Measurements from ENCODE around the gene PAX5.

The PAX5 gene

DNA sequence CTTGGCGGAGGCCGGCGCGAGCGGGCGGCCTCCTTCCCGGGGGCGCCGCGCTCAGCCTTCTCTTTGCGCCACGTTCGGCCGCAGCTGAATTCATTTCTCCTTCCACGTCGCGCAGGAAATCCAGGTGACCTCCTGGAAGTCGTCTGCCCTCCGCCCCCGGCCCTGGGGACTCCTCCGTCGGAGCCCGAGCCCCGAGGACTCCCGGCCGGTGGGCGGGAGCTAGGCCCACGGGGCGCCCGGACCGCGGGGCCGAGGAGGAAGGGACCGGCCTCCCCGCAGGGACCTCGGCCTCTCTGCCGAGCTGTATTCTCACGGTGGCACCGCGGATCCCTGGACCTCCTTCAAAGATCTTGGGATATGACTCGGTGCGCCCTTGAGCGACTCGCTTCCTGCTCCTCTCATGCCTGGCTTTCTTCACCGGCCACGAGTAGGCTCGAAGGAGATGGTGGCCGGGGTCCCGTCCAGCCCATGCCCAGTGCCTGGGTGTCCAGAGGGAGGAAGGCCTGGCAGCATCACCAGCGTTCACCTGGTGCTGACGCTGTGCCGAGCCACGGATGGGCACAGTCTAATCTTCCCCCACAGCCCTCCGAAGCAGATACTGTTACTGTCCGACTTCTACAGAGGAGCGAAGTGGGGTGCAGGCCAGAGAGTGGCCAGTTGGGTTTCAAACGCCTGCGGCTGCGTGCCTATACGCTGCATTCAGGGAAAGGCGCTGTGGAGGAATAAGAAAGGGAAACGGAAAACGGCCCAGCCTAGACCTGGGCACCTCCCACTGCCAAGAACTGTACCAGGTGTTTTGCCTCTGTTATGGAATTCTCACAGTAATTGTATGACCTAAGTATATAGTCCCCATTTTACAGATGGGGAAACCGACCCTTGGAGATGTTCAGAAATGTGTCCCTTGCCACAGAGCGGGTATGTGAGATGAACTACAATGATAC, 47.3 kb downstream of the PAX5 start:
- peaks cover 97% of the 10 kb centered on the region for H3K79me2 ChIP-seq (ENCODE audit: control insufficient read depth, low read length)
- no peak for TF ChIP-seq EZH2phosphoT487 (IDR thresholded peaks at IDR 0.05; ENCODE audit: borderline replicate concordance, low read length)
- TF ChIP-seq, protein P1, sequence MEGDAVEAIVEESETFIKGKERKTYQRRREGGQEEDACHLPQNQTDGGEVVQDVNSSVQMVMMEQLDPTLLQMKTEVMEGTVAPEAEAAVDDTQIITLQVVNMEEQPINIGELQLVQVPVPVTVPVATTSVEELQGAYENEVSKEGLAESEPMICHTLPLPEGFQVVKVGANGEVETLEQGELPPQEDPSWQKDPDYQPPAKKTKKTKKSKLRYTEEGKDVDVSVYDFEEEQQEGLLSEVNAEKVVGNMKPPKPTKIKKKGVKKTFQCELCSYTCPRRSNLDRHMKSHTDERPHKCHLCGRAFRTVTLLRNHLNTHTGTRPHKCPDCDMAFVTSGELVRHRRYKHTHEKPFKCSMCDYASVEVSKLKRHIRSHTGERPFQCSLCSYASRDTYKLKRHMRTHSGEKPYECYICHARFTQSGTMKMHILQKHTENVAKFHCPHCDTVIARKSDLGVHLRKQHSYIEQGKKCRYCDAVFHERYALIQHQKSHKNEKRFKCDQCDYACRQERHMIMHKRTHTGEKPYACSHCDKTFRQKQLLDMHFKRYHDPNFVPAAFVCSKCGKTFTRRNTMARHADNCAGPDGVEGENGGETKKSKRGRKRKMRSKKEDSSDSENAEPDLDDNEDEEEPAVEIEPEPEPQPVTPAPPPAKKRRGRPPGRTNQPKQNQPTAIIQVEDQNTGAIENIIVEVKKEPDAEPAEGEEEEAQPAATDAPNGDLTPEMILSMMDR (IDR thresholded peaks at IDR 0.05; ENCODE audit: low read depth, low read length, poor library complexity, severe bottlenecking), result no peak
- peaks cover 27% of the 10 kb centered on the region for H3K4me1 ChIP-seq (ENCODE audit: control insufficient read depth, low read length)
- H3K9me3 ChIP-seq (ENCODE audit: control insufficient read depth, insufficient read depth, low read length), result peaks cover 3% of the 10 kb centered on the region; the same call in 1 of the 2 replicates
- H3K4me3 ChIP-seq (ENCODE audit: low read length), result no peak overlapping the region
- H3F3A ChIP-seq (ENCODE audit: control insufficient read depth, insufficient read depth), result no peaks in the 10 kb centered on the region
- H3K9me2 ChIP-seq (replicated peaks; ENCODE audit: control insufficient read depth, low read length), result no peaks in the 10 kb centered on the region
- H4K20me1 ChIP-seq (ENCODE audit: control insufficient read depth, insufficient read depth, low read depth, low read length), result peaks cover 15% of the 10 kb centered on the region; the same call in 1 of the 2 replicates
- H3K4me2 ChIP-seq (ENCODE audit: low read length), result no peak overlapping the region
- H3K27ac ChIP-seq (ENCODE audit: low read depth, low read length), result no peak overlapping the region
- peaks cover 90% of the 10 kb centered on the region for H3K36me3 ChIP-seq (ENCODE audit: control insufficient read depth, low read length)
- no peaks in the 10 kb centered on the region for H3K27me3 ChIP-seq (ENCODE audit: control insufficient read depth, low read length)

DNA sequence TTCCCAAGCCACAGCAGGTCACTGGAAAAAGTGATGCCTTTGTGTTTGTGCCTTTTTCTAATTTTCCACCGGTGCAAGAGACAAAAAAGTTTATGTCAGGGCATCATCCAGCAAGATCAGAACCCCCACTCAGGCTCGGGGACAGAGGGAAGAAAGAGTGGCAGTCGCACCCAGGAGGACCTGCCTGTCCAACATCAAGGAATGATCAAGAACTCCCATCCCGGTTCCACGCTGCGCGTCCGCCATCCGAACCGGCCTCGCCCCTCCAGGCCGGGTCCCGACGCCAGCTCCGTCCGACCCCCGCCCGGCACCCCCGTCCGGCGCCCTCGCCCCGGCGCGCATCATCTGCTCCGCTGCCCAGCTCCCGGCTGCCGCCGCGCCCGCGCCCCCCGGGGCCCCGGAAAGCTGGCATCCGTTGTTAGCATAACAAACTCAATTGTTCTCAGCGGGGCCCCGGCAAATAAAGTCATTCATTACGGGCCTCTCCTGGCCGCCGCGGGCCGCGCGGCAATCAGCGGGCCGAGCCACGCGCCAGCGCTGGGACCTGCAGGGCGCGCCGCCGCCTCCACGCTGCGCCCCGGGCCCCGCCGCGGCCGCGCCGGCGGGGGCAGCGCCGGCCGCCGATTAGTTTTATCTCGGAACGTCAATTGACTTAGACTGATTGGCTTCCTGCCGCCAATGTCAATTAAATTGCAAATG, 48.1 kb downstream of the PAX5 start:
- H3K4me2 ChIP-seq (ENCODE audit: low read length), result no peak overlapping the region
- H3K9me3 ChIP-seq (ENCODE audit: control insufficient read depth, insufficient read depth, low read length), result no peaks in the 10 kb centered on the region
- H3K36me3 ChIP-seq (ENCODE audit: control insufficient read depth, low read length), result peaks cover 90% of the 10 kb centered on the region
- H4K20me1 ChIP-seq (ENCODE audit: control insufficient read depth, insufficient read depth, low read depth, low read length), result peaks cover 17% of the 10 kb centered on the region; the same call in 1 of the 2 replicates
- H3F3A ChIP-seq (ENCODE audit: control insufficient read depth, insufficient read depth), result no peaks in the 10 kb centered on the region
- H3K27ac ChIP-seq (ENCODE audit: low read depth, low read length), result no peak overlapping the region
- no peak for TF ChIP-seq EZH2phosphoT487 (IDR thresholded peaks at IDR 0.05; ENCODE audit: borderline replicate concordance, low read length)
- TF ChIP-seq, protein P1 (IDR thresholded peaks at IDR 0.05; ENCODE audit: low read depth, low read length, poor library complexity, severe bottlenecking), result no peak
- peaks cover 20% of the 10 kb centered on the region for H3K4me1 ChIP-seq (ENCODE audit: control insufficient read depth, low read length)
- H3K4me3 ChIP-seq (ENCODE audit: low read length), result no peak overlapping the region
- no peaks in the 10 kb centered on the region for H3K27me3 ChIP-seq (ENCODE audit: control insufficient read depth, low read length)
- H3K79me2 ChIP-seq (ENCODE audit: control insufficient read depth, low read length), result peaks cover 97% of the 10 kb centered on the region
- no peaks in the 10 kb centered on the region for H3K9me2 ChIP-seq (replicated peaks; ENCODE audit: control insufficient read depth, low read length)

DNA sequence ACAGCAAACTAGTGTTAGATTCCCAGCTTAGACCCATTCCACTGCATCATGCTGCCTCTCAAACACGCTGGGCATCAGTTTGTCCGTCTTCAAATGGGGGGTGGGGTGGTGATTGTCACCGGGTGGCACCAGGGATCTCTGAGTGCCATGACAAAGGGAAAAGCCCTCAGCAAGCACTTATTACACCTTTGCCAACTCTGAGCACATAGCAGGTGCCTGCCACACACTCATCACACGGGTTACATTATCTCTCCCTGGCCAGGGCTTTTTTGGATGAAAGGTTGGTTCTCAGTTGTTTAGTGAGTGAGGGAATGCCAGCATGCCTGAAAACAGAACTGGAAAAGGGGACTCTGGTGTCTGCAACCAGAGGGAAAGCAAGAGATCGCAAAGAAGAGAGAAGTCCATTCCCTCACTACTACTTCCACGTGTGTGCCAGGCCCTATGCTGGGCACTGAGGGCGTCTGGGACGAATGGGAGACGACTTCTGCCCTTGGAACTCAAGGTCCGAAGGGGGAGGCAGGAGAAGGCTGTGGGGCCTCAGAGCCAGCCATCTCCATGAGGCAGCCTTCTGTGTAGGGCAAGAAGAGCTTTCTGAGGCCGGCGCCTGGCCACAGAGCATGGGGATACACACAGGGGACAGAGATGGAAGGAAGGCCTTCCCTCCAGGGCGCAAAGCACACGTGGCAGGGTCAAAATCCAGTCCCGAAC, 48.9 kb downstream of the PAX5 start:
- H3K9me2 ChIP-seq (replicated peaks; ENCODE audit: control insufficient read depth, low read length), result no peaks in the 10 kb centered on the region
- H3K36me3 ChIP-seq (ENCODE audit: control insufficient read depth, low read length), result peaks cover 90% of the 10 kb centered on the region
- no peak overlapping the region for H3K4me3 ChIP-seq (ENCODE audit: low read length)
- no peak overlapping the region for H3K27ac ChIP-seq (ENCODE audit: low read depth, low read length)
- no peak for TF ChIP-seq EZH2phosphoT487 (IDR thresholded peaks at IDR 0.05; ENCODE audit: borderline replicate concordance, low read length)
- TF ChIP-seq, protein P1 (IDR thresholded peaks at IDR 0.05; ENCODE audit: low read depth, low read length, poor library complexity, severe bottlenecking), result no peak
- peaks cover 17% of the 10 kb centered on the region; the same call in 1 of the 2 replicates for H4K20me1 ChIP-seq (ENCODE audit: control insufficient read depth, insufficient read depth, low read depth, low read length)
- no peaks in the 10 kb centered on the region for H3K9me3 ChIP-seq (ENCODE audit: control insufficient read depth, insufficient read depth, low read length)
- no peak overlapping the region for H3K4me2 ChIP-seq (ENCODE audit: low read length)
- peaks cover 14% of the 10 kb centered on the region for H3K4me1 ChIP-seq (ENCODE audit: control insufficient read depth, low read length)
- H3F3A ChIP-seq (ENCODE audit: control insufficient read depth, insufficient read depth), result no peaks in the 10 kb centered on the region
- peaks cover 97% of the 10 kb centered on the region for H3K79me2 ChIP-seq (ENCODE audit: control insufficient read depth, low read length)
- no peaks in the 10 kb centered on the region for H3K27me3 ChIP-seq (ENCODE audit: control insufficient read depth, low read length)

Data from DOHH2 (cell line).